Upper lobe of left lung (tissue), 4 donors: Measurements from ENCODE around the gene UBTF.

ENCODE experiments used
- CTCF ChIP-seq, 6 experiments: fragments of 450-650 bp in 4 of 6; fragments of 200-600 bp in 2 of 6; sonication (generic) in 2 of 6; IDR thresholded peaks; one replicate each; pipeline ENCODE4 v1.5.1; 2016 to 2019; ENCODE audit warnings: antibody characterized with exemption in 6 of 6
- POLR2A ChIP-seq, 4 donors: fragments of 450-650 bp; IDR thresholded peaks; one replicate each; pipeline ENCODE4 v1.5.1; 2016 to 2017; ENCODE audit warnings: antibody characterized with exemption in 4 of 4, mild to moderate bottlenecking in 2 of 4

- no peak for TF ChIP-seq CTCF (IDR thresholded peaks at IDR 0.05)
- TF ChIP-seq POLR2A (IDR thresholded peaks at IDR 0.05): no peak
These were observed 28.6 kb upstream of the UBTF start for GRCh38 chr17:44247876-44248736.
